ENCODE results near the gene LRRC27. TPM values are rescaled to one million over a fixed set of nuclear protein-coding genes. Genes with fewer than 3 reads are reported as not detected.

LRRC27 gene
- total RNA-seq, 2 donors from 2014 or later, result 5.8 to 6.1 TPM

GRCh38 chr10:132347211-132347930 lies 15.4 kb downstream of the LRRC27 start:
- DNase-seq, result no peak
- H3K36me3 ChIP-seq, result no peaks in the 10 kb centered on the region
- no peak for TF ChIP-seq CTCF (IDR thresholded peaks at IDR 0.05)
- no peaks in the 10 kb centered on the region for H3K4me1 ChIP-seq
- H3K9me3 ChIP-seq, result no peaks in the 10 kb centered on the region
- no peaks in the 10 kb centered on the region for H3K27me3 ChIP-seq
- H3K27ac ChIP-seq, result no peak overlapping the region
- no peak overlapping the region for H3K4me3 ChIP-seq
- no peak overlapping the region for H3K9ac ChIP-seq (ENCODE audit: low read depth in 2 of 2, low read length in 2 of 2)
- intact Hi-C loops (cut with DNase I), result no loop called here

GRCh38 chr10:132347931-132348267 lies 15.9 kb downstream of the LRRC27 start:
- Histone ChIP-seq H3K9ac (ENCODE audit: low read depth in 2 of 2, low read length in 2 of 2) (no peak overlapping the region), H3K4me3 (no peak overlapping the region), H3K4me1 (no peaks in the 10 kb centered on the region), H3K9me3 (no peaks in the 10 kb centered on the region), H3K27ac (no peak overlapping the region), H3K27me3 (no peaks in the 10 kb centered on the region), H3K36me3 (no peaks in the 10 kb centered on the region)
- TF ChIP-seq CTCF (IDR thresholded peaks at IDR 0.05), result no peak
- no peak for DNase-seq
- intact Hi-C loops (cut with DNase I), result no loop called here

GRCh38 chr10:132349766-132350165 lies 17.8 kb downstream of the LRRC27 start:
- Histone ChIP-seq H3K9ac (ENCODE audit: low read depth in 2 of 2, low read length in 2 of 2) (no peak overlapping the region), H3K4me1 (no peaks in the 10 kb centered on the region), H3K27ac (no peak overlapping the region), H3K27me3 (no peaks in the 10 kb centered on the region), H3K4me3 (no peak overlapping the region), H3K36me3 (no peaks in the 10 kb centered on the region), H3K9me3 (no peaks in the 10 kb centered on the region)
- no peak for DNase-seq
- intact Hi-C loops (cut with DNase I), result no loop called here
- TF ChIP-seq CTCF (IDR thresholded peaks at IDR 0.05), result no peak

- intact Hi-C loops (cut with DNase I), result no loop called here
- H3K36me3 ChIP-seq, result no peaks in the 10 kb centered on the region
- DNase-seq, result no peak
Measured at GRCh38 chr10:132350391-132350790, 18.4 kb downstream of the LRRC27 start.

GRCh38 chr10:132350946-132351345 lies 19.0 kb downstream of the LRRC27 start:
- intact Hi-C loops (cut with DNase I), result no loop called here
- Histone ChIP-seq H3K36me3 (no peaks in the 10 kb centered on the region), H3K27ac (no peak overlapping the region), H3K27me3 (no peaks in the 10 kb centered on the region), H3K4me3 (no peak overlapping the region), H3K9me3 (no peaks in the 10 kb centered on the region), H3K9ac (ENCODE audit: low read depth in 2 of 2, low read length in 2 of 2) (no peak overlapping the region), H3K4me1 (no peaks in the 10 kb centered on the region)
- no peak for TF ChIP-seq CTCF (IDR thresholded peaks at IDR 0.05)
- DNase-seq, result no peak

More at GRCh38 chr10:132350391-132350790, 18.4 kb downstream of the LRRC27 start:
- H3K27me3 ChIP-seq, result no peaks in the 10 kb centered on the region
- H3K9ac ChIP-seq (ENCODE audit: low read depth in 2 of 2, low read length in 2 of 2), result no peak overlapping the region
- H3K9me3 ChIP-seq, result no peaks in the 10 kb centered on the region
- no peaks in the 10 kb centered on the region for H3K4me1 ChIP-seq
- H3K27ac ChIP-seq, result no peak overlapping the region
- H3K4me3 ChIP-seq, result no peak overlapping the region
- no peak for TF ChIP-seq CTCF (IDR thresholded peaks at IDR 0.05)

Measured in colonic mucosa (tissue), 4 donors.